ENCODE measurements around the gene TLL2. TPM values are rescaled to one million over a fixed set of nuclear protein-coding genes. Genes with fewer than 3 reads are reported as not detected.

The TLL2 gene
- total RNA-seq, 1 donor from 2014 or later, result 0.78 TPM

GRCh38 chr10:96357038-96357620 is 156.6 kb downstream of the TLL2 start:
- peak; percentile 30 for DNase-seq

GRCh38 chr10:96352582-96352981 is 161.1 kb downstream of the TLL2 start:
- DNase-seq, result no peak

- no peak for DNase-seq
These were observed 161.7 kb downstream of the TLL2 start for GRCh38 chr10:96352027-96352426.

- DNase-seq, result no peak
These were observed 167.4 kb downstream of the TLL2 start for GRCh38 chr10:96346295-96346694.

DNA sequence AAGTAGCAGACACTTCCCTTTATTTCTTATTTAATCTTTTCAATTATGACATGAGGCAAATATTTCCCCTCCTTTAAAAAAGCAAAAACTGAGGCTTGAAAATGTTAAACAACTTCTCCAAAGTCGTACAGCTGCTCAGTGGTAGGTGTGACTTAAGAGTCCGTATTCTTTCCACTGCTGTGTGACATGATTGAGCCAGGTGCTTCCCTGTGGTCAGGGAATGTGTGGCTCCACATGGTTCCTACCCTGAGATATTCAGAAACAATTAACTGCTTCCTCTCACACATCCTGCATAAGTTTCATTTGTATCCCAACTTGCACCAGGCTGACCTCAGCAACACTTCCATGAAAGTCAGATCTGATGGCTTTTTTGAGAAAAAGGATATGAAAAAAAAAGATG is 168.5 kb downstream of the TLL2 start:
- DNase-seq, result no peak

DNA sequence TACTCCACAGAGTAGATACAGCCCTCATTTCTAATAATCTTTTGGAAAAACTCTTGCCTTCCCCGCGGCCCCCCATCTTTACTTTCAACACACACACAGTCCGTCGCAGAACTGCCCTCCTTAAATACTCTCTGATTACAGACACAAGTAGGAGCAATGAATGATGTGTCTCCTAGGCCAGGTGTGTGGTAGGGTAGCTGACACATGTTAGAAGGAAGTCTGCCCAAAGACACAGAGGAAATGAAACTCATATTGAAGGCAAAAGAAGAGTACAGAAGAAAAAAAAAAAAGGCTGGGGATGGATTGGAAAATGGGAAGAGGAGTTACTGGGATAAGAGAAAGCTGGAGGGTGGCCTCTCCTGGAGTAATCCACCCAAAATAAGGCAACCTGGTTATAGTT is 169.5 kb downstream of the TLL2 start:
- DNase-seq, result no peak

GRCh38 chr10:96342402-96342801 is 171.3 kb downstream of the TLL2 start:
- no peak for DNase-seq

DNA sequence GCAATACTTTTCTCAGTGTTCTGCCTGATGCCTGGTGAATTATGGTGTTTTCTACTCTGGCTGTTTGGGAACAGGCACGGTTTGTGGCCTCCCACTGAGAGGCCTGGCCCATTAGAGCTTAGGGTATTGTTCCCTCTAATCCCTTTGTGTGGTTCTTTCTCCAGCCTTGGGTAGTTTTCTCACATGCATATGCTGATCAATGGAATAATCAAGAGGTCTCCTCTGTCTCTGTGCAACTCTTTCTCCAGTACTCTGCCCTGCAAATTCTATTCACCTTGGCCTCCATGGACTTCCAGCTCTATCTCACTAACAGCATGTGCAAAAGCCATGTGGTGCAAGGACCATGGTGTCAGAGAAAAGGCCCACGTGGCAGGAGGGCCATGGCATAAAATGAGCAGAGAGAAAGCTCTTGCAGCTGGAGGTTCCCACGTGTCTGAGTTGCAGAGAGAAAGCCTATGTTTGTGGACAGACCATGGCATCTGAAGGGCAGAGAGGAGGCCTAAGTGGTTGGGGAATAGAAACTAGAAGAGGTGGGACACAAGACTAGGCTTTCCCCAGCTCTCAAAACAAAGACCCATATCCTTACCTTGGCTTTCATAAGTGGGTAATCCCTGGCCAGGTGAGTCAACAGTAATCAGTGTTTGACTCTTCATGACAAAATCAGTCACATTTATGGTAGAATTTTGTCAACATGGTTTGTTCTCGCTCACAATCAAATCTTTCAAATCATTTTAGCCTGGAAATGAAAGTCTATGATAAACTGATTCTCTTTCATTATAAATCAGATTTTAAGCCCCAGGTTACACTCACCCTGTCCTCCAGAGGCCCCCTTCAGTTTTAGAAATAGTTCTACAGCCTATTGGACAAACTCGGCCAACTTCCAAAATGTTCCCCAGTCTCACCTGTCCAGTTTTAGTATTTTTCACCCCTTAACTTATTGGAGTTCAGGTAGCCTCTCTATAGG is 172.2 kb downstream of the TLL2 start:
- DNase-seq, result no peak

DNA sequence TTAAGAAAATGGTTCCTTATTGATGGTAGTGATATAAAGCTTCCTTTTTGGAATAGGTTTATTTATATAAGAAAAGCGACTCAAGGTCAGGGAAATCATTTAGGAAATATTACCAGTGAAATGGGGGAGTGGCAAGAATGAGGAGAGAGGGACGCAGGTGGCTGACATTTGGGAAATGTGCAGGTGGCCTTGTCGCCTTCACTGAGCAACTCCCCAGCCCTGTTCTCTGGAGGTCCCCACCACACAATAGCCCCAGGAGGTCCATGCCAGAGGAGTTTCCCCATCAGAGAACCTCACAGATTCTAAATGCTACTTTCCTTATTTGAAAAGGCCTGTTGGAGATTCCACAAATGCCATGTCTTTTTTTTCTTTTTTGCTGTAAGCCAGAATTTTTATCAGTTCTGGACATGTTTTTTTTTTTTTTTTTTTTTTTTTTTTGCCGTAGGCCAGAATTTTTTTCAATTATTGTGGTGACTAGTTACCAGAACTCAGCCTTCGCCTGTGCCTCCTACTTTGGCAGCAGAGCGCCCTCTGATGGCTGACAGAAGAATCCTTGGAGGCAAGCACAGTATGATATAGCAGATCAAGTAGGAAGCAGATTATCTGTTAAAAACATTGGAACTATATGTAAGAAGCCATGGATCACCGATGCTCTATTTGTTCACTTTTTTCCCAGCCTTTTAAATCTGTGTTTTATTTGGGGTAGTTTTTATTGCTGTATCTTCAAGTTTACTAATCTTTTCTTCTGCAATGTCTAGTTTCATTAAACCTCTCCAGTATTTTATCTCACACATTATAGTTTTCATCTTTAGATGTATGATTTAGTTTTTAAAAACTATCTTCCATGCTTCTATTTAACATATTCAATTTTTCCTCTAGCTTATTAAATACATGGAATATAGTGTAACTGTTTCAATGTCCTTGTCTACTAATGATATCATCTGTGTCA is 173.5 kb downstream of the TLL2 start:
- no peak for DNase-seq

DNA sequence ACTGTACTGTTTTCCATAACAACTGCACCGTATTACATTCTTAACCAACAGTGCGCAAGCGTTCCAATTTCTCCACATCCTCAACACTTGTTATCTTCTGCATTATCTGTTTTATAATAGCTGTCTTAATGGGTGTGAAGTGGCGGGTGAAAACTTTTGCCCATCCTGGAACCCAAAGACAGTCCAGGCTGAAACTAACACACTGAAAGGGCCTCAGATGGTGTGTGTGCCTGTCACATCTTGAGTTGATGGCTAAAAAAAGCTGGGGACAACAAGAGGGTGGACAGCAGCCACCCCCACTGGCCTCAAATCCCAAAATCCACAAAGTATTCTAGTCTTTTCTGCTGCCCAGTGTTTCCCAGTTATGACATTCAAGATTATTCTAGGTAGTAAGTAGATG is 174.3 kb downstream of the TLL2 start:
- DNase-seq, result no peak

- no peak for DNase-seq
These were observed 175.3 kb downstream of the TLL2 start for GRCh38 chr10:96338279-96338925.

GRCh38 chr10:96337106-96337505 is 176.6 kb downstream of the TLL2 start:
- DNase-seq, result no peak

DNA sequence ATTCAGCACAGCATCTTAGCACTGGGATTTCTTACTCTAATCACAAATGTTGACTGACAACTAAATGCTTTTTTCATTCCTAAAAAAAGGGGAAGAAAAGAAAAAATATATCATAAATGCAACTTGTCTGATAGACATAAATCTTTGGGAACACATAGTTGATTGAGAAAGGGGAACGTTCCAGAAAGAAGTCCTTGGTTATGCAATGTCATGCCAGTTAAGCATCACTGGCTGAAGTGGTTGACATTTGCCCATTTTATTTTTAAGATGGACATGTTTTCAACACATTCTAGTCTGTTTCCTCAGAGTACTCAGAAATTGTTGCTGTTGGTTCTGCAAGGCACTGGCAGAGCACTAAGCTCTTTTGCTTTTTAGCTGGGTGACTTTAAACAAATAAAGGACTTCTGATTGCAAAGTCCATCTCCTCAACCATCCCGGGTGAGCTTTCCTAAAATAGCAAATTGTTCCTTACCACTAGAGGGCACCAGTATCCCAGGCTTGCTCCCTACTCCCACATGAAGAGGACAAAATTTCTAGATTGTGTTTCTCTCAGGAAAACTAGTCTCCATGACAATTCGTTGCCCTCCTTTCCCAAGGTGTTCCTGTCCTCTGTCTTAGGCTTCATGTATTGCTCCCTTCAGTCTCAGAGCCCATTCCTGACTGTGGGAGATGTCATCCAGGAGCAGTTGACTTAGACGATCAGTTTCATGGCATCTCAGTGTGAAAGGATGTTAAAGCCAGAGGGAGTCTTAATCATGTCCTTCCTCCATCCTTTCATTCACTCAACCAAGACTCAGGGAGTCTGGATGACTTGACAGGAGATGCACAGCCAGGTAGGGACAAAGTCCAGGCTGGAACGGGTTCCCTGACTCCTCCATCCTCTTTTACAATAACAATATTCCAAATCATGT is 178.9 kb downstream of the TLL2 start:
- no peak for DNase-seq

- no peak for DNase-seq
These were observed 180.6 kb downstream of the TLL2 start for GRCh38 chr10:96333101-96333500.

DNA sequence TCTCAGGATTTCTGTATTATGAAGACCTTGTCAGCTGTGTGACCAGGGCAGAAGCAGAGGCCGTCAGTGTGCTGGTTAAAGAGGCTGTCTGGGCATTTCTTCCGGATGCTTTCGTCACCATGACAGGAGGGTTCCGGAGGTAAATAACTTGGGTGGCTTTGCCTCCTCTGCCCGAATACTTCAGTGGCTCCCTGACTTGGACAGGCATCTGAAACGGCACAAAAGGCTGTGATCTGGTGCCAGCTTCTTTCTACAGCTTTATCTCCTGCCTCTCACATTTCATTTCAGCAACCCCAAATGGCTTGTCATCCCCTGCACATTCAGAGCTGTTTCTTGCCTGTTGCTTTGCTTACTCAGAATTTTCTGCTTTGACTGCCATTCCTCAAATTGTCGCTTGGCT is 186.3 kb downstream of the TLL2 start:
- DNase-seq, result no peak

GRCh38 chr10:96325719-96326373 is 187.9 kb downstream of the TLL2 start:
- no peak for DNase-seq

DNA sequence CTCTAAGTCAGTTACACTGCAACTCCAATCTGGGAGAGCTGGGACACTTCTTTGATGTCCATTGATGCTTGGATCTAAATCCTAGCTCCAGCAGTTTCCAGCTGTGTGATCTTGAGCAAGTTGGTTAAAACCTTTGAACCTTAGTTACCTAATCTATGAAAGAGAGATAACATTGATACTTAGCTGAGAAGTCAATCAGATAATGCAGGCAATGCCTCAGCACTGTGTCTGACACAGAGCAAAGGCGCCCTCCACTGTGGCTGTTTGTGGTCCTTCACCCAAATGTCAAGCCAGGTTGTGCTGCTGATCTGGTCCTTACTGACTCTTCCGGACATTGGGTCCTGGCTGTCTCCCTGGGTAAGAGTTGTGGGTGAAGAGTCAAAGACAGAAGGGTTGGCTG is 189.3 kb downstream of the TLL2 start:
- DNase-seq, result no peak

GRCh38 chr10:96322275-96322674 is 191.5 kb downstream of the TLL2 start:
- no peak for DNase-seq

DNA sequence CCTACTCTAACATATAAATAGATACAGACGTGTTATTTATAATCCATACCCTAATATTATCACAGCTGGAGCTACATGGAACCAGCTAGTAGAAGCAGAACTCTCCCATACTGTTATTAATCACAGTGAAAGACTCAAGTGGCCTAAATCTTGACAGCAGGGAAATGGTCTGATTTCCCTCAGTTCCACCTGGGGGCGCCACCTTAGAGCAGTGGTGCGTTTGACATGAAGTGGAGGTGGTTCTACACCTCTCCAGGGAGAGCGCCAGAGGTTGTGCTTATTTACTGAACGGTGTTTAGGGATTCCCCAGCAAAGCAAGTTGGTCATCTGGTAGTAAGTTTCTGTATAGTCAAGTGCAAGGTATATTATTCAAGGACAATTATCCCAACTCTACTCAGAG is 191.9 kb downstream of the TLL2 start:
- DNase-seq, result no peak

DNA sequence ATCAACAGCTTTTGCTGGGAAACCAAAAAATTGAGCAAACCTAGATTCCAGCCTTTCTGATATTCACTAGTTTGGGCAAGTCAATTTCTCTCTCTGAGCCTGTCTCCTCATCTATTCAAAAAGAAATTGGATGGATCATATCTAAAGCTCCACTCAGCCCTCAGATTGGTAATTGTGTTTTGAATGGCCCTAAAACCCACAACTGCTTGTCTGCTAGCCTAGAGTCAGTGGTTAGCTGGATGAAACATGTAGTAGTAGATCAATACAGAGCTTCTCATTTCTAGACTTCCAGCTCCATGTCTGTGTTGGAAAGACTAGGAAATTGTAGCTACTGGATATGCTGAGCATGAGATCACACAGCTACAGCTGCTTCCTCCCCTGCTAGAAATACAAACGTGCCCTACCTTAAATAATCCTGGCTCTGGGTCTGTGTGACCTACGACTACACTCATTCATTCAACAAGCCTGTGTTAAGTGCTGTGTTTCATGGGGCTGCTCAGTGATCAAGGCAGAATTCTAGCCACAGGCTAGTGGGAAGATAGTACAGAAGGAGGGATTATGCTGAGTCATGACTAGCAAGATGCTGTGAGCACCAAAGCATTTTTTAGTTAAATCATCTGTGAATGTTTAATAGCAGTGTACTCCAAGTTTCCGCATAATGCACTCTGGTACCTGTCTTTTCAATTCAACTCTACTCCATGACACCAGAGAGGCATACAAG is 193.8 kb downstream of the TLL2 start:
- no peak for DNase-seq
